ENCODE measurements around the gene NRXN3. TPM values are rescaled to one million over a fixed set of nuclear protein-coding genes. Genes with fewer than 3 reads are reported as not detected.

The NRXN3 gene
- total and polyA plus RNA-seq, 2 of the 4 experiments (the other 2 are of a cell fraction) = 4.8 to 25.1 TPM

GRCh38 chr14:79690960-79691359, 1520.8 kb downstream of the NRXN3 start:
- Histone ChIP-seq H2BK20ac (ENCODE audit: low read depth, low read length) (no peak overlapping the region), H3K9me1 (ENCODE audit: insufficient read depth, low read length) (no peaks in the 10 kb centered on the region), H3K27me3 (ENCODE audit: control insufficient read depth, insufficient read depth, low read length) (no peaks in the 10 kb centered on the region), H3K4me1 (ENCODE audit: control insufficient read depth, insufficient read depth, low read length) (no peaks in the 10 kb centered on the region), H3K4me2 (ENCODE audit: low read depth, low read length) (no peak overlapping the region), H2BK5ac (ENCODE audit: low read depth, low read length, poor library complexity, severe bottlenecking) (no peak overlapping the region), H3K27ac (ENCODE audit: insufficient read depth, low read length) (no peak overlapping the region), H2BK15ac (ENCODE audit: low read depth, low read length) (no peak overlapping the region), H2AK5ac (ENCODE audit: low read depth, low read length) (no peak overlapping the region), H4K5ac (ENCODE audit: low read depth, low read length) (no peak overlapping the region), H3K56ac (ENCODE audit: extremely low read depth, insufficient read depth, low read length) (no peak overlapping the region), H3K14ac (replicated peaks; ENCODE audit: low read depth, low read length) (no peak overlapping the region), H3K18ac (ENCODE audit: low read depth, low read length) (no peak overlapping the region), H4K20me1 (ENCODE audit: insufficient read depth, low read length) (no peaks in the 10 kb centered on the region), H2BK120ac (ENCODE audit: low read depth, low read length) (no peak overlapping the region), H3K36me3 (ENCODE audit: control insufficient read depth, insufficient read depth, low read length) (no peaks in the 10 kb centered on the region), H2AK9ac (replicated peaks; ENCODE audit: low read depth, low read length, poor library complexity) (no peak overlapping the region), H3K9me3 (ENCODE audit: control insufficient read depth, insufficient read depth, low read length) (no peaks in the 10 kb centered on the region), H4K8ac (ENCODE audit: low read depth in 2 of 2, low read length in 2 of 2) (no peak overlapping the region), H3K9ac (ENCODE audit: low read depth, low read length) (no peak overlapping the region), H2AFZ (replicated peaks; ENCODE audit: low read length, poor library complexity) (no peak overlapping the region), H3K4me3 (ENCODE audit: insufficient read depth, low read depth, low read length) (no peak overlapping the region), H3K23ac (ENCODE audit: low read depth, low read length) (no peak overlapping the region), H3K4ac (ENCODE audit: low read depth, low read length) (no peak overlapping the region), H3K79me1 (ENCODE audit: low read depth in 1 of 2, low read length in 2 of 2) (no peaks in the 10 kb centered on the region), H4K91ac (ENCODE audit: insufficient read depth, low read depth, low read length) (no peak overlapping the region)
- intact Hi-C loops (cut with micrococcal nuclease) (no loop called here), dilution Hi-C loops (cut with HindIII; ENCODE audit: low sequenced_read_pairs, unreplicated experiment) (no loop called here), in situ Hi-C loops (cut with MboI; ENCODE audit: low sequenced_read_pairs) (no loop called here)
- no TSS peak for BruUV-seq (replicated peaks)
- DNase-seq (no peak), ATAC-seq (ENCODE audit: low read depth) (no peak)
- ChIA-PET CTCF (no interaction called here), POLR2A (ENCODE audit: unreplicated experiment) (no interaction called here)
- no CpG with 5 or more reads among the region's 1 CpG for WGBS, 2 experiments (ENCODE audit: extremely low coverage in 2 of 2, insufficient read length in 1 of 2)
- TF ChIP-seq RAD21 (IDR thresholded peaks at IDR 0.05; ENCODE audit: low read length) (no peak), USF2 (IDR thresholded peaks at IDR 0.05; ENCODE audit: low read depth, low read length) (no peak), POLR2A (IDR thresholded peaks at IDR 0.05; ENCODE audit: low read depth, low read length) (no peak), CTCF (conservative IDR thresholded peaks at IDR 0.05; ENCODE audit: low read depth, low read length) (no peak), RCOR1 (IDR thresholded peaks at IDR 0.05; ENCODE audit: insufficient replicate concordance, low read length) (no peak), ELK1 (IDR thresholded peaks at IDR 0.05; ENCODE audit: borderline replicate concordance, low read depth, low read length) (no peak), SMC3 (IDR thresholded peaks at IDR 0.05; ENCODE audit: low read depth, low read length) (no peak)

All from IMR-90 (cell line).